DND-41 (cell line): ENCODE data around the gene PSMG4.

Experiments used
- ATAC-seq: fragments of 200-7000 bp; cut with Tn5 transposase; 3 replicates; pipeline ENCODE4 v1.9.1; 2021; ENCODE audit warnings: low read depth; ENCODE audit not compliant: insufficient read depth
- DNase-seq: peaks from one replicate; pipeline ENCODE4 v3.0.0-alpha.2; 2020
- H2AFZ ChIP-seq: 2 replicates; pipeline ENCODE4 v1.6.0; 2012; ENCODE audit warnings: low read depth, low read length
- H3K27ac ChIP-seq: 2 replicates; pipeline ENCODE4 v1.5.1; 2012; ENCODE audit warnings: low read length, inconsistent platforms
- H3K27me3 ChIP-seq: fragments of 200-600 bp; sonication (generic); 2 replicates; pipeline ENCODE4 v1.6.0; 2012; ENCODE audit warnings: low read length, mild to moderate bottlenecking, inconsistent platforms; ENCODE audit not compliant: insufficient read depth, poor library complexity
- H3K36me3 ChIP-seq: 2 replicates; pipeline ENCODE4 v1.5.1; 2012; ENCODE audit warnings: low read length, inconsistent platforms; ENCODE audit not compliant: insufficient read depth
- H3K4me1 ChIP-seq: 2 replicates; pipeline ENCODE4 v1.5.1; 2012; ENCODE audit warnings: mild to moderate bottlenecking, low read length; ENCODE audit not compliant: insufficient read depth
- H3K4me2 ChIP-seq: 2 replicates; pipeline ENCODE4 v1.6.0; 2012; ENCODE audit warnings: mild to moderate bottlenecking, moderate library complexity, low read length, inconsistent platforms; ENCODE audit not compliant: insufficient read depth
- H3K4me3 ChIP-seq, 2 experiments: fragments of 200-600 bp in 1 of 2; shearing (Covaris generic) in 1 of 2; 2 replicates each; pipeline ENCODE4 v1.5.1; 2012 to 2016; ENCODE audit warnings: inconsistent platforms in 2 of 2, low read length in 2 of 2, mild to moderate bottlenecking in 2 of 2, low read depth in 1 of 2, moderate library complexity in 1 of 2
- H3K79me2 ChIP-seq: 2 replicates; pipeline ENCODE4 v1.6.0; 2012; ENCODE audit warnings: low read length, inconsistent platforms; ENCODE audit not compliant: insufficient read depth
- H3K9ac ChIP-seq: 2 replicates; pipeline ENCODE4 v1.6.0; 2012; ENCODE audit warnings: low read depth, mild to moderate bottlenecking, inconsistent platforms, low read length, moderate library complexity
- H3K9me3 ChIP-seq: 2 replicates; pipeline ENCODE4 v1.5.1; 2012; ENCODE audit warnings: low read length, moderate library complexity, mild to moderate bottlenecking, inconsistent platforms; ENCODE audit not compliant: insufficient read depth, severe bottlenecking
- H4K20me1 ChIP-seq: 2 replicates; pipeline ENCODE4 v1.6.0; 2012; ENCODE audit warnings: low read length; ENCODE audit not compliant: insufficient read depth
- EZH2 ChIP-seq: IDR thresholded peaks from 3 replicates; pipeline ENCODE4 v1.6.1; 2012; ENCODE audit warnings: borderline replicate concordance, low read depth, mild to moderate bottlenecking, moderate library complexity, low read length, inconsistent platforms; ENCODE audit not compliant: severe bottlenecking
- TF ChIP-seq, protein P1 (sequence below): IDR thresholded peaks from 2 replicates; pipeline ENCODE4 v1.5.1; 2012; ENCODE audit warnings: borderline replicate concordance, low read length, moderate library complexity, mild to moderate bottlenecking; ENCODE audit not compliant: poor library complexity, severe bottlenecking; ENCODE audit errors: extremely low read depth

The PSMG4 gene

GRCh38 chr6:3283241-3283640 lies 24.5 kb downstream of the PSMG4 start:
- ATAC-seq: no peak
- Histone ChIP-seq H3K4me1 (no peaks in the 10 kb centered on the region), H3K27me3 (no peaks in the 10 kb centered on the region), H3K4me2 (no peak overlapping the region), H3K27ac (no peak overlapping the region), H3K79me2 (no peaks in the 10 kb centered on the region), H3K4me3 (no peak overlapping the region), H3K9me3 (no peaks in the 10 kb centered on the region), H3K9ac (no peak overlapping the region), H2AFZ (no peak overlapping the region), H3K36me3 (peaks cover 6% of the 10 kb centered on the region; the same call in 1 of the 2 replicates), H4K20me1 (peaks cover 45% of the 10 kb centered on the region)
- no peak for DNase-seq
- TF ChIP-seq, protein P1, sequence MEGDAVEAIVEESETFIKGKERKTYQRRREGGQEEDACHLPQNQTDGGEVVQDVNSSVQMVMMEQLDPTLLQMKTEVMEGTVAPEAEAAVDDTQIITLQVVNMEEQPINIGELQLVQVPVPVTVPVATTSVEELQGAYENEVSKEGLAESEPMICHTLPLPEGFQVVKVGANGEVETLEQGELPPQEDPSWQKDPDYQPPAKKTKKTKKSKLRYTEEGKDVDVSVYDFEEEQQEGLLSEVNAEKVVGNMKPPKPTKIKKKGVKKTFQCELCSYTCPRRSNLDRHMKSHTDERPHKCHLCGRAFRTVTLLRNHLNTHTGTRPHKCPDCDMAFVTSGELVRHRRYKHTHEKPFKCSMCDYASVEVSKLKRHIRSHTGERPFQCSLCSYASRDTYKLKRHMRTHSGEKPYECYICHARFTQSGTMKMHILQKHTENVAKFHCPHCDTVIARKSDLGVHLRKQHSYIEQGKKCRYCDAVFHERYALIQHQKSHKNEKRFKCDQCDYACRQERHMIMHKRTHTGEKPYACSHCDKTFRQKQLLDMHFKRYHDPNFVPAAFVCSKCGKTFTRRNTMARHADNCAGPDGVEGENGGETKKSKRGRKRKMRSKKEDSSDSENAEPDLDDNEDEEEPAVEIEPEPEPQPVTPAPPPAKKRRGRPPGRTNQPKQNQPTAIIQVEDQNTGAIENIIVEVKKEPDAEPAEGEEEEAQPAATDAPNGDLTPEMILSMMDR: no peak
- TF ChIP-seq EZH2: no peak

GRCh38 chr6:3283641-3284435 lies 25.1 kb downstream of the PSMG4 start:
- Histone ChIP-seq H3K4me3 (no peak overlapping the region), H3K9me3 (no peaks in the 10 kb centered on the region), H3K36me3 (peaks cover 6% of the 10 kb centered on the region; the same call in 1 of the 2 replicates), H3K9ac (no peak overlapping the region), H4K20me1 (peaks cover 39% of the 10 kb centered on the region), H2AFZ (no peak overlapping the region), H3K4me1 (no peaks in the 10 kb centered on the region), H3K79me2 (no peaks in the 10 kb centered on the region), H3K27me3 (no peaks in the 10 kb centered on the region), H3K4me2 (no peak overlapping the region), H3K27ac (no peak overlapping the region)
- DNase-seq (no peak), ATAC-seq (no peak)
- TF ChIP-seq, protein P1: no peak
- no peak for TF ChIP-seq EZH2

- Histone ChIP-seq H3K4me3 (no peak overlapping the region), H3K27me3 (no peaks in the 10 kb centered on the region), H3K27ac (no peak overlapping the region), H3K79me2 (no peaks in the 10 kb centered on the region), H3K4me1 (no peaks in the 10 kb centered on the region), H4K20me1 (peaks cover 39% of the 10 kb centered on the region), H2AFZ (no peak overlapping the region), H3K36me3 (peaks cover 6% of the 10 kb centered on the region; the same call in 1 of the 2 replicates), H3K4me2 (no peak overlapping the region), H3K9ac (no peak overlapping the region), H3K9me3 (no peaks in the 10 kb centered on the region)
- ATAC-seq (no peak), DNase-seq (no peak)
- TF ChIP-seq, protein P1: no peak
- no peak for TF ChIP-seq EZH2
Observed at GRCh38 chr6:3284436-3284876, 25.7 kb downstream of the PSMG4 start.
